Hematopoietic multipotent progenitor cell treated with erythropoietin and hydrocortisone succinate and interleukin-3 and kit ligand, for 6 days (in vitro differentiated cells): ENCODE data around the gene SLC25A27.
"Not testable (repeated sequence)": the region's sequence is repeated elsewhere in the genome, so short reads cannot be mapped to it uniquely, and the experiment has no call there.

Source experiments
- DNase-seq: peaks from one replicate; pipeline ENCODE4 v3.0.0-alpha.2; 2015

The SLC25A27 gene

GRCh38 chr6:46652603-46653438, at the start of gene SLC25A27, which contains the start of gene CYP39A1:
SLC25A27 (plus strand) TSS chr6:46652975; CDS start chr6:46653193, 218 bp downstream.
CYP39A1 (minus strand) TSS chr6:46652818; CDS start chr6:46652582, 236 bp downstream.
- peak; percentile 92 for DNase-seq

- no peak for DNase-seq
These were observed 47.5 kb upstream of the SLC25A27 start for GRCh38 chr6:46605091-46605797.

- DNase-seq, result no peak
These were observed 46.4 kb upstream of the SLC25A27 start for GRCh38 chr6:46606338-46606737.

GRCh38 chr6:46610862-46611553, 41.8 kb upstream of the SLC25A27 start:
- no peak for DNase-seq

- DNase-seq, result no peak
These were observed 40.1 kb upstream of the SLC25A27 start for GRCh38 chr6:46612645-46613044.

GRCh38 chr6:46618726-46619125, 34.0 kb upstream of the SLC25A27 start:
- DNase-seq, result no peak

- peak; percentile 52 for DNase-seq
These were observed 26.4 kb upstream of the SLC25A27 start for GRCh38 chr6:46626228-46626909.

GRCh38 chr6:46626976-46627375, 25.8 kb upstream of the SLC25A27 start:
- DNase-seq, result no peak

GRCh38 chr6:46628498-46628897, 24.3 kb upstream of the SLC25A27 start:
- DNase-seq, result no peak

- DNase-seq, result no peak
These were observed 23.8 kb upstream of the SLC25A27 start for GRCh38 chr6:46628976-46629375.

GRCh38 chr6:46629691-46630090, 23.1 kb upstream of the SLC25A27 start:
- DNase-seq, result no peak

GRCh38 chr6:46632053-46632452, 20.7 kb upstream of the SLC25A27 start:
- DNase-seq, result no peak

GRCh38 chr6:46635462-46635861, 17.3 kb upstream of the SLC25A27 start:
- DNase-seq, result no peak

GRCh38 chr6:46637145-46637544, 15.6 kb upstream of the SLC25A27 start:
- no peak for DNase-seq

- no peak for DNase-seq
These were observed 14.8 kb upstream of the SLC25A27 start for GRCh38 chr6:46637933-46638332.

GRCh38 chr6:46638650-46639049, 14.1 kb upstream of the SLC25A27 start:
- DNase-seq, result no peak

GRCh38 chr6:46642928-46643751, 9.6 kb upstream of the SLC25A27 start:
- DNase-seq, result no peak

GRCh38 chr6:46645265-46645664, 7.5 kb upstream of the SLC25A27 start:
- no peak for DNase-seq

- not testable (repeated sequence) for DNase-seq
These were observed 4.7 kb upstream of the SLC25A27 start for GRCh38 chr6:46648108-46648507.

GRCh38 chr6:46648869-46649492, 3.8 kb upstream of the SLC25A27 start:
- DNase-seq, result peak; percentile 7

GRCh38 chr6:46651006-46651405, 1.8 kb upstream of the SLC25A27 start:
- no peak for DNase-seq
